Endothelial cell of umbilical vein (primary cell): ENCODE measurements around the gene SCGB1A1.

ENCODE experiments used
- EZH2 ChIP-seq: IDR thresholded peaks from 2 replicates; pipeline ENCODE4 v1.6.1; 2012; ENCODE audit warnings: borderline replicate concordance, low read depth, mild to moderate bottlenecking, moderate library complexity, low read length, inconsistent platforms; ENCODE audit not compliant: severe bottlenecking
- FOS ChIP-seq: IDR thresholded peaks from 2 replicates; pipeline ENCODE4 v1.6.1; 2011; ENCODE audit warnings: mild to moderate bottlenecking, low read length, moderate library complexity, borderline replicate concordance; ENCODE audit not compliant: insufficient read depth
- GATA2 ChIP-seq: IDR thresholded peaks from 2 replicates; pipeline ENCODE4 v1.7.0; 2011; ENCODE audit warnings: low read depth, mild to moderate bottlenecking, moderate library complexity, mixed read lengths, low read length; ENCODE audit not compliant: insufficient read length, insufficient read depth
- JUN ChIP-seq: IDR thresholded peaks from 2 replicates; pipeline ENCODE4 v1.6.1; 2011; ENCODE audit warnings: borderline replicate concordance, low read depth; ENCODE audit not compliant: insufficient read length, insufficient read depth
- POLR2A ChIP-seq: IDR thresholded peaks from 2 replicates; pipeline ENCODE4 v1.6.1; 2012; ENCODE audit warnings: low read depth, mild to moderate bottlenecking, control low read depth, low read length
- POLR2AphosphoS5 ChIP-seq: IDR thresholded peaks from 2 replicates; pipeline ENCODE4 v1.6.1; 2012; ENCODE audit warnings: low read depth, mild to moderate bottlenecking, control low read depth, low read length, moderate library complexity; ENCODE audit not compliant: insufficient read depth
- TF ChIP-seq, protein P1 (sequence below), 2 donors: IDR thresholded peaks; 1 replicate in 1 of 2; 2 replicates in 1 of 2; pipeline ENCODE4 v1.5.1; 2011; ENCODE audit warnings: low read length in 2 of 2, mild to moderate bottlenecking in 2 of 2, moderate library complexity in 2 of 2, control low read depth in 1 of 2, inconsistent platforms in 1 of 2, low read depth in 1 of 2; ENCODE audit not compliant: insufficient read depth in 1 of 2; ENCODE audit errors: extremely low read depth in 1 of 2
- TF ChIP-seq, protein P2 (sequence below): IDR thresholded peaks from 2 replicates; pipeline ENCODE4 v1.6.1; 2011; ENCODE audit not compliant: insufficient read depth, insufficient read length

DNA sequence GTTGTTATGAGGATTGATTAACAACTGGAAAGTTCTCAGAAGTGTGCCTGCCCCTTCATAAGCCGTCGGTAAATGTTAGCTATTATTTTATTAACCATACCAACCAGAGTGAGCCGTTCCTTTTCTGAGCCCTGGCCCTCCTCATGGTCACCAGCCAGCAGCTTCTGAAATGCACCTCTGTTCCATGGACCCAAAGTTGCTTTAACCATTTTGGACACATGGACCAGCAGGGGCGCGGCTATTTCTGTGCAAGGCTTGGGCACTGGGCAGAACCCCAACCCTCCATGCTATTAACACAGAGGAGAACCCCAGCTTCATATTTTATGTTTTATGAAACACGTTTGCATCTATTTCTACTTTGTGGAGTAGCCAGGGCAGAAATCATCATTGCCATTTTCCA is 18.6 kb upstream of the SCGB1A1 start:
- TF ChIP-seq, protein P1, sequence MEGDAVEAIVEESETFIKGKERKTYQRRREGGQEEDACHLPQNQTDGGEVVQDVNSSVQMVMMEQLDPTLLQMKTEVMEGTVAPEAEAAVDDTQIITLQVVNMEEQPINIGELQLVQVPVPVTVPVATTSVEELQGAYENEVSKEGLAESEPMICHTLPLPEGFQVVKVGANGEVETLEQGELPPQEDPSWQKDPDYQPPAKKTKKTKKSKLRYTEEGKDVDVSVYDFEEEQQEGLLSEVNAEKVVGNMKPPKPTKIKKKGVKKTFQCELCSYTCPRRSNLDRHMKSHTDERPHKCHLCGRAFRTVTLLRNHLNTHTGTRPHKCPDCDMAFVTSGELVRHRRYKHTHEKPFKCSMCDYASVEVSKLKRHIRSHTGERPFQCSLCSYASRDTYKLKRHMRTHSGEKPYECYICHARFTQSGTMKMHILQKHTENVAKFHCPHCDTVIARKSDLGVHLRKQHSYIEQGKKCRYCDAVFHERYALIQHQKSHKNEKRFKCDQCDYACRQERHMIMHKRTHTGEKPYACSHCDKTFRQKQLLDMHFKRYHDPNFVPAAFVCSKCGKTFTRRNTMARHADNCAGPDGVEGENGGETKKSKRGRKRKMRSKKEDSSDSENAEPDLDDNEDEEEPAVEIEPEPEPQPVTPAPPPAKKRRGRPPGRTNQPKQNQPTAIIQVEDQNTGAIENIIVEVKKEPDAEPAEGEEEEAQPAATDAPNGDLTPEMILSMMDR (IDR thresholded peaks at IDR 0.05; ENCODE audit: extremely low read depth in 1 of 2, insufficient read depth in 1 of 2, low read depth in 1 of 2, low read length in 2 of 2), result no peak
- TF ChIP-seq EZH2 (no peak), POLR2AphosphoS5 (no peak), POLR2A (no peak), JUN (no peak), GATA2 (no peak), FOS (no peak)
- TF ChIP-seq, protein P2, sequence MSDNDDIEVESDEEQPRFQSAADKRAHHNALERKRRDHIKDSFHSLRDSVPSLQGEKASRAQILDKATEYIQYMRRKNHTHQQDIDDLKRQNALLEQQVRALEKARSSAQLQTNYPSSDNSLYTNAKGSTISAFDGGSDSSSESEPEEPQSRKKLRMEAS, result no peak
